D721Med (cell line): ENCODE data around the gene PCDHA4.
"Not testable (repeated sequence)": the region's sequence is repeated elsewhere in the genome, so short reads cannot be mapped to it uniquely, and the experiment has no call there.

Experiments used
- DNase-seq: peaks from one replicate; pipeline ENCODE4 v3.0.0; 2011; ENCODE audit warnings: low spot score; ENCODE audit not compliant: insufficient read length
- FAIRE-seq: peaks from 2 replicates; lab custom pipeline; 2011; peaks lifted over from hg19 to GRCh38; lab: Jason Lieb, UNC
- CTCF ChIP-seq: IDR thresholded peaks from 2 replicates; pipeline ENCODE4 v1.5.1; 2012; ENCODE audit warnings: mild to moderate bottlenecking, control low read depth; ENCODE audit not compliant: insufficient read depth; ENCODE audit errors: missing control alignments

The PCDHA4 gene

GRCh38 chr5:140827704-140828361 is 21.0 kb downstream of the PCDHA4 start, which contains the start of gene PCDHA6:
PCDHA6 (plus strand) TSS chr5:140827960; CDS start chr5:140828092, 132 bp downstream.
- DNase-seq (no peak), FAIRE-seq (peak; percentile 77)
- TF ChIP-seq CTCF = peak; percentile 49

GRCh38 chr5:140828362-140828737 is 21.5 kb downstream of the PCDHA4 start:
- peak; percentile 45 for TF ChIP-seq CTCF
- FAIRE-seq (no peak), DNase-seq (no peak)

GRCh38 chr5:140829511-140830501 is 22.9 kb downstream of the PCDHA4 start:
- FAIRE-seq = not testable (repeated sequence)

GRCh38 chr5:140833993-140834392 is 27.1 kb downstream of the PCDHA4 start, which contains the start of gene PCDHA7:
PCDHA7 (plus strand) TSS chr5:140834269; CDS start chr5:140834384, 115 bp downstream.
- no peak for TF ChIP-seq CTCF
- DNase-seq = no peak
- FAIRE-seq = no peak

More at GRCh38 chr5:140829511-140830501, 22.9 kb downstream of the PCDHA4 start:
- DNase-seq = not testable (repeated sequence)

GRCh38 chr5:140834439-140835008 is 27.7 kb downstream of the PCDHA4 start:
- DNase-seq, FAIRE-seq: not testable (repeated sequence)

- no peak for DNase-seq
- FAIRE-seq = no peak
- TF ChIP-seq CTCF = no peak
Measured at GRCh38 chr5:140835622-140836510, 29.0 kb downstream of the PCDHA4 start.
